SK-N-SH treated with all-trans-retinoic acid at 6 μM for 48 hours (cell line): ENCODE results near the gene SCUBE2.
"Not testable (repeated sequence)": the region's sequence is repeated elsewhere in the genome, so short reads cannot be mapped to it uniquely, and the experiment has no call there.

Experiments used
- ATAC-seq: fragments of 200-7000 bp; cut with Tn5 transposase; 3 replicates; pipeline ENCODE4 v1.9.1; 2020; ENCODE audit warnings: mild to moderate bottlenecking, moderate library complexity
- ARNTL ChIP-seq: fragments of 450-650 bp; formaldehyde crosslinking; IDR thresholded peaks from 2 replicates; pipeline ENCODE4 v1.5.0; 2020; ENCODE audit warnings: low read depth, mild to moderate bottlenecking, moderate library complexity, borderline replicate concordance
- CSDC2 ChIP-seq: fragments of 250-450 bp; sonication (Bioruptor Pico); IDR thresholded peaks from 2 replicates; pipeline ENCODE4 v1.5.0; 2020; ENCODE audit warnings: mild to moderate bottlenecking, moderate library complexity
- GLIS3 ChIP-seq: fragments of 250-450 bp; sonication (Bioruptor Pico); IDR thresholded peaks from 2 replicates; pipeline ENCODE4 v1.5.0; 2020; ENCODE audit warnings: mild to moderate bottlenecking, moderate library complexity
- ISL1 ChIP-seq: fragments of 250-450 bp; sonication (Bioruptor Pico); IDR thresholded peaks from 2 replicates; pipeline ENCODE4 v2.1.2; 2022; ENCODE audit warnings: mild to moderate bottlenecking, moderate library complexity
- OSR1 ChIP-seq: fragments of 250-450 bp; sonication (Bioruptor Pico); IDR thresholded peaks from 2 replicates; pipeline ENCODE4 v1.8.0; 2022; ENCODE audit warnings: moderate library complexity, mild to moderate bottlenecking, inconsistent platforms
- PATZ1 ChIP-seq: fragments of 250-450 bp; sonication (Bioruptor Pico); IDR thresholded peaks from 2 replicates; pipeline ENCODE4 v1.8.0; 2020; ENCODE audit warnings: mild to moderate bottlenecking, moderate library complexity, borderline replicate concordance
- PPARA ChIP-seq: fragments of 250-450 bp; sonication (Bioruptor Pico); IDR thresholded peaks from 2 replicates; pipeline ENCODE4 v1.5.0; 2020; ENCODE audit warnings: mild to moderate bottlenecking, borderline replicate concordance
- RARB ChIP-seq: fragments of 250-450 bp; sonication (Bioruptor Pico); IDR thresholded peaks from 2 replicates; pipeline ENCODE4 v1.8.0; 2021; ENCODE audit warnings: mild to moderate bottlenecking, moderate library complexity
- SNAI2 ChIP-seq: fragments of 250-450 bp; sonication (Bioruptor Pico); IDR thresholded peaks from 2 replicates; pipeline ENCODE4 v1.5.0; 2020; ENCODE audit warnings: mild to moderate bottlenecking, moderate library complexity
- TCF4 ChIP-seq: fragments of 250-450 bp; sonication (Bioruptor Pico); IDR thresholded peaks from 2 replicates; pipeline ENCODE4 v1.8.0; 2021; ENCODE audit warnings: mild to moderate bottlenecking, moderate library complexity, borderline replicate concordance
- TSHZ2 ChIP-seq: fragments of 250-450 bp; sonication (Bioruptor Pico); IDR thresholded peaks from 2 replicates; pipeline ENCODE4 v1.5.0; 2020; ENCODE audit warnings: mild to moderate bottlenecking, moderate library complexity
- ZC3H10 ChIP-seq: fragments of 250-450 bp; sonication (Bioruptor Pico); IDR thresholded peaks from 2 replicates; pipeline ENCODE4 v1.5.1; 2021; ENCODE audit warnings: mild to moderate bottlenecking, moderate library complexity
- ZFP3 ChIP-seq: fragments of 250-450 bp; sonication (Bioruptor Pico); IDR thresholded peaks from 2 replicates; pipeline ENCODE4 v1.5.0; 2020; ENCODE audit warnings: mild to moderate bottlenecking, moderate library complexity
- ZFP30 ChIP-seq: fragments of 450-650 bp; formaldehyde crosslinking; IDR thresholded peaks from 2 replicates; pipeline ENCODE4 v1.5.0; 2022; ENCODE audit warnings: mild to moderate bottlenecking, moderate library complexity
- ZNF565 ChIP-seq: fragments of 450-650 bp; formaldehyde crosslinking; conservative IDR thresholded peaks from 2 replicates; pipeline ENCODE4 v1.5.0; 2020; ENCODE audit warnings: low read depth, mild to moderate bottlenecking, moderate library complexity
- ZNF70 ChIP-seq: fragments of 450-650 bp; formaldehyde crosslinking; IDR thresholded peaks from 2 replicates; pipeline ENCODE4 v1.5.0; 2020; ENCODE audit warnings: mild to moderate bottlenecking, moderate library complexity
- ZNF8 ChIP-seq: fragments of 450-650 bp; formaldehyde crosslinking; IDR thresholded peaks from 2 replicates; pipeline ENCODE4 v1.5.0; 2020; ENCODE audit warnings: mild to moderate bottlenecking, moderate library complexity
- TF ChIP-seq, protein P1 (sequence below): fragments of 250-450 bp; sonication (Bioruptor Pico); IDR thresholded peaks from 2 replicates; pipeline ENCODE4 v1.5.1; 2021; ENCODE audit warnings: mild to moderate bottlenecking, moderate library complexity
- TF ChIP-seq, protein P2 (sequence below): fragments of 250-450 bp; sonication (Bioruptor Pico); IDR thresholded peaks from 2 replicates; pipeline ENCODE4 v1.8.0; 2021; ENCODE audit warnings: low read depth, mild to moderate bottlenecking, moderate library complexity, borderline replicate concordance

SCUBE2 gene

GRCh38 chr11:9014826-9015225 lies 76.6 kb downstream of the SCUBE2 start:
- ATAC-seq = no peak
- TF ChIP-seq RARB (CRISPR knock-in tag) (no peak), ZC3H10 (CRISPR knock-in tag) (no peak), ZNF70 (no peak), ZNF8 (no peak), CSDC2 (CRISPR knock-in tag) (no peak), TSHZ2 (CRISPR knock-in tag) (no peak), ZFP30 (CRISPR knock-in tag) (no peak), SNAI2 (CRISPR knock-in tag) (no peak), PATZ1 (CRISPR knock-in tag) (no peak), OSR1 (CRISPR knock-in tag) (no peak), GLIS3 (CRISPR knock-in tag) (no peak), ZFP3 (CRISPR knock-in tag) (no peak), PPARA (CRISPR knock-in tag) (no peak)

DNA sequence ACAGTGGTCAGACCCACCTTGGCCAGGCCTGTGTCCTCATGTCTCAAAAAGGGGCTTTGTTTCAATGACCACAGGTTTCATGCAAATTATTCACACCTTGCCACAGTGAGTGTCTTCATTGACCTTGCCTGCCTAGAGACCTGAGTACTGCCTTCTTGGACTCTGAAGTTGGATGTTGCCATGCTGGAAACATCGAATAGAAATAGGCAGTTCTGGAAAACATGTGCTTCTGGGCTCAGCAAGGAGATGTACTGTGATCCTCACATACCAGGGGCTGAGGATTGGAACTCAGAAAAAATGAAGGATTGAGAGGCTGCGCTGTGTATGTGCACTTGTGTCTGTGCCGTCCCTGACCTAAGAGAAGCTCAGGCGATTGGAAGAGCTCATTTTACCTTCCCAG lies 78.0 kb downstream of the SCUBE2 start:
- no peak for ATAC-seq
- TF ChIP-seq CSDC2 (CRISPR knock-in tag) (no peak), SNAI2 (CRISPR knock-in tag) (no peak), ZNF8 (no peak), ZC3H10 (CRISPR knock-in tag) (no peak)

DNA sequence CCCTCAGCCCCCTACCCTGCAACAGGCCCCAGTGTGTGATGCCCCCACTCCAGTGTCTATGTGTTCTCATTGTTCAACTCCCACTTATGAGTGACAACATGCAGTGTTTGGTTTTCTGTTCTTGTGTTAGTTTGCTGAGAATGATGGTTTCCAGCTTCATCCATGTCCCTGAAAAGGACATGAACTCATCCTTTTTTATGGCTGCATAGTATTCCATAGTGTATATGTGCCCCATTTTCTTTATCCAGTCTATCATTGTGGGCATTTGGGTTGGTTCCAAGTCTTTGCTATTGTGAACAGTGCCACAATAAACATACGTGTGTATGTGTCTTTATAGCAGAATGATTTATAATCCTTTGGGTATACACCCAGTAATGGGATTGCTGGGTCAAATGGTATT lies 81.9 kb downstream of the SCUBE2 start:
- ATAC-seq = not testable (repeated sequence)

DNA sequence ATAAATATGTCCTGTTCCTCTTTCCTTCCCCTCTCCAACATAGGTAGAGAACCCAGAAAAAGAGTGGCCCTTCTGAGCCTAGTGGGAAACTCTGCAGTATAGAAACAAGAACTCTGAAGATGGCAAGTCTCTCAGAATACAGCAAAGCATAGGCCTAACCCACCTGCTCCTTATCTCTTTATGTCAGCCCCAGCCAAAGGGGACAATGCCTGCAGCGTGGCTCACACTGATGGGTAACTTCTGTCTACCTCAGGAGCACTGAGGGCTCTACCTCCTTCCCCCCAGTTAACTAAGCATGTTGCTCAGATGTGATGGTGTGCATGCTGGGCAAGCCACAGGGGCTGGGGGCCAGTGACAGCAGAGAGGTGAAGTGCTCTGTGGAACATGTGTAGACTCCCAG lies 82.7 kb downstream of the SCUBE2 start:
- TF ChIP-seq GLIS3 (CRISPR knock-in tag) = no peak
- TF ChIP-seq TSHZ2 (CRISPR knock-in tag) = no peak
- no peak for TF ChIP-seq CSDC2 (CRISPR knock-in tag)
- TF ChIP-seq ZFP3 (CRISPR knock-in tag) = no peak
- TF ChIP-seq ZNF565 (CRISPR knock-in tag) = no peak
- TF ChIP-seq ISL1 = no peak
- no peak for TF ChIP-seq ZFP30 (CRISPR knock-in tag)
- ATAC-seq = no peak

- no peak for ATAC-seq
- TF ChIP-seq, protein P1, sequence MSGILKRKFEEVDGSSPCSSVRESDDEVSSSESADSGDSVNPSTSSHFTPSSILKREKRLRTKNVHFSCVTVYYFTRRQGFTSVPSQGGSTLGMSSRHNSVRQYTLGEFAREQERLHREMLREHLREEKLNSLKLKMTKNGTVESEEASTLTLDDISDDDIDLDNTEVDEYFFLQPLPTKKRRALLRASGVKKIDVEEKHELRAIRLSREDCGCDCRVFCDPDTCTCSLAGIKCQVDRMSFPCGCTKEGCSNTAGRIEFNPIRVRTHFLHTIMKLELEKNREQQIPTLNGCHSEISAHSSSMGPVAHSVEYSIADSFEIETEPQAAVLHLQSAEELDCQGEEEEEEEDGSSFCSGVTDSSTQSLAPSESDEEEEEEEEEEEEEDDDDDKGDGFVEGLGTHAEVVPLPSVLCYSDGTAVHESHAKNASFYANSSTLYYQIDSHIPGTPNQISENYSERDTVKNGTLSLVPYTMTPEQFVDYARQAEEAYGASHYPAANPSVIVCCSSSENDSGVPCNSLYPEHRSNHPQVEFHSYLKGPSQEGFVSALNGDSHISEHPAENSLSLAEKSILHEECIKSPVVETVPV (CRISPR knock-in tag) = no peak
- no peak for TF ChIP-seq ZFP30 (CRISPR knock-in tag)
- TF ChIP-seq RARB (CRISPR knock-in tag) = no peak
- no peak for TF ChIP-seq TCF4 (CRISPR knock-in tag)
- TF ChIP-seq, protein P2, sequence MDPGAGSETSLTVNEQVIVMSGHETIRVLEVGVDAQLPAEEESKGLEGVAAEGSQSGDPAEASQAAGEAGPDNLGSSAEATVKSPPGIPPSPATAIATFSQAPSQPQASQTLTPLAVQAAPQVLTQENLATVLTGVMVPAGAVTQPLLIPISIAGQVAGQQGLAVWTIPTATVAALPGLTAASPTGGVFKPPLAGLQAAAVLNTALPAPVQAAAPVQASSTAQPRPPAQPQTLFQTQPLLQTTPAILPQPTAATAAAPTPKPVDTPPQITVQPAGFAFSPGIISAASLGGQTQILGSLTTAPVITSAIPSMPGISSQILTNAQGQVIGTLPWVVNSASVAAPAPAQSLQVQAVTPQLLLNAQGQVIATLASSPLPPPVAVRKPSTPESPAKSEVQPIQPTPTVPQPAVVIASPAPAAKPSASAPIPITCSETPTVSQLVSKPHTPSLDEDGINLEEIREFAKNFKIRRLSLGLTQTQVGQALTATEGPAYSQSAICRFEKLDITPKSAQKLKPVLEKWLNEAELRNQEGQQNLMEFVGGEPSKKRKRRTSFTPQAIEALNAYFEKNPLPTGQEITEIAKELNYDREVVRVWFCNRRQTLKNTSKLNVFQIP = no peak
- TF ChIP-seq ZNF70 = no peak
- TF ChIP-seq OSR1 (CRISPR knock-in tag) = no peak
- no peak for TF ChIP-seq ZNF565 (CRISPR knock-in tag)
- TF ChIP-seq TSHZ2 (CRISPR knock-in tag) = no peak
- no peak for TF ChIP-seq ZFP3 (CRISPR knock-in tag)
- TF ChIP-seq GLIS3 (CRISPR knock-in tag) = no peak
- no peak for TF ChIP-seq ISL1
- TF ChIP-seq SNAI2 (CRISPR knock-in tag) = no peak
- no peak for TF ChIP-seq ARNTL
Observed at GRCh38 chr11:9008011-9008550, 83.3 kb downstream of the SCUBE2 start.
